EL (cell line): ENCODE results near the gene C1QTNF12.

Experiments
- DNase-seq: peaks from one replicate; pipeline ENCODE4 v3.0.0-alpha.2; 2016

C1QTNF12 gene

GRCh38 chr1:1239614-1240347 is 6.7 kb downstream of the C1QTNF12 start:
- DNase-seq = no peak

DNA sequence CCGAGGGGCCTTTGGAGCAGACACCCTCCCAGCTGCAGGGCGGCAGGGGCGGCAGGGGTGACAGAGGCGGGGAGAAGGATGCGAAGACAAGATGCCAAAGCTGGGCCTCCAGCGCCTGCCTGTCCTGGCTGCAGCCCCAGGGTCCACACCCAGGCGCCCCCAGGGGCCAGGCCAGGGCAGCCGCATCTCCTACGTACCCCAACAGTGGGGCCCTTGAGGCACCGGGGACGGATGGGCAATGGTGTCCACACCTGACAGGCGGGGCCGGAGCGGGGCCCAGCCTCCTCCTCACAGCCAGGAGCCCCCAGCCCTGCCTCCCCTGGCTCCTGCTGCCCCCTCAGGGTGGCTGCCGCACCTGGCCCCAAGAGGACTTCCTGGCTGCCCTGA is 7.3 kb downstream of the C1QTNF12 start:
- DNase-seq = no peak

DNA sequence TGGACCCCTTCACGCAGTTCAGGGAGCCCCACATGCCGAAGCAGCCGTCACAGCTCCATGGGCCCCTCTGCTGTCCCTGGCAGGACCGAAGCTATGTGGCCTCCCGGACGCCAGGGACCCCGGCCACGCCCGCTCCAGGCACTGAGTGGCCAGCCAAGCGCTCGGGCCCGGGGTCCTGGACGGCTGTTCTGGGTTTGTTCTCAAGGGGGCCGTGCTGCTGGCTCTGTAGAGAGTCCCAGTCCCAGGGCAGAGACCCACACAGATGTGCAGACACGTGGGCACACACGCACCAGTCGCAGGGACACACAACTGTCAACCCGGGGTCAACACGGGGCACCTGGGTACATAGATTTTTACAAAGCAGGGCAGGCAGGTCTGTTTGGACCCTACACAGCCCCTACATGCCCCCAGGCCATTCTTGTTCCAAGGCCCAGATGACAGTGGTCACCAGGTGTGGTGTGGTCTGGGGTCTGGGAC is 7.8 kb downstream of the C1QTNF12 start:
- DNase-seq = no peak

GRCh38 chr1:1237874-1238701 is 8.4 kb downstream of the C1QTNF12 start:
- DNase-seq = no peak

- DNase-seq = no peak
Observed at GRCh38 chr1:1236945-1237873, 9.3 kb downstream of the C1QTNF12 start.

DNA sequence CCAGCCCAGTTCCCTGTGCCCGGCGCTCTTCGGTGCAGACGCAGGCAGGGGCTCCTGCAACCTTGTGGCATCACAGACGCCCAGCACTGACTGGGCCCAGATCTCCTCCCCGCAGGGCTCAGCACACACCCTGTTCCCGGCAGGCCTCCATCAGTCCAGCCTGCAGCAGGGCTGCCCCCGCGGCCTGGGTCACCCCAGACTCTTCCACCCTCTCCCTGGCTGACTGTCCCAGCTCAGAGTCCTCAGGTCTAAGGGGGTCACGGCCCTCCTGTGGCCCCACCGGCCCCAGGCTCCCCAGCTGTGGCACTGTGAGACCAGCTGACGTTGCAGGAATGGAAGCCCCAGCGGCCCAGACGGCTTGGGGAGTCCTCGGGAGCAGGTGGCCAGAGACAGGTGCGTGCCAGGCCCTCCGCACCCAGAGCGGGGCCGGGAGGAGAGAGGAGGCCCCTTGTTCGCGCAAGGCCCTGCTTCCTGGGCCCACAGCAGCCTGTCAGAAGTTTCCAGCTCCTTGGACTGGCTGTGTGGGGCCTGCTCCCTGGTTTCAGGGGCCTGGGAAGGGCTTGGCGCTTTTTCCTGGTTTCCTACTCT is 10.3 kb downstream of the C1QTNF12 start:
- DNase-seq = no peak

DNA sequence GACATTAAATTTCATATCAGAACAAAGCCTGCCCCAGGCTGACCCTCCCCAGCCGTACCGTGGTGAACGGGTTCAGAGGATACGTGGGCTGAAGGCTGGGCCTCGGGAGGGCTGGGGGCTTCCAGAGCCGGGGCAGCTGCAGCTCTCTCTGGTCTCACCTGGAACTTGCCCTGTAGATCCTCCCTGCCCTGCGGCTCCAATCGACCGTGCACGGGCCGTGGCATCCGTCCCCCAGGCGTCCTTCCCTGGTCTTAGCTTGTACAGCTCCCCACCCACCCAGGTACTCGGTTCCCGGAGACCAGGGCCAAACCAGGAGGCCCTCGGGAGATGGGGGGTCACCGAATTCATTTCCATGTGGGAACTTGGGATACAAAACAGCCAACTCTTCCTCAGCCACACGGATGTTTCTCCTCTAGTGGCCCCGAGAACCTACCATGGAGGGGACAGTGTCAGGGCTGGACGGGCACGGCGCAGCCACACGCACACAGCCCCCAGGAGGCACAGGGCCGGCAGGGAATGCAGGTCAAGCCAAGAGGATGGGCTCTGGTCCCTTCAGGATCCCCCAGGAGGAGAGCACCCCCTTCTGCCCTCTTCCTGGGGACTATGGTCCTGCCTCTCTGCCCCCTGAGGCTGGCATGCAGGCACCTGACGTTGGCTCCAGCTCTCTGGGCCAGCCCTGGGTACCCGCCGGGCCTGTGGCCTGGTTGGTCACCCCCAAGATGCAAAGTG is 11.3 kb downstream of the C1QTNF12 start:
- DNase-seq = no peak

DNA sequence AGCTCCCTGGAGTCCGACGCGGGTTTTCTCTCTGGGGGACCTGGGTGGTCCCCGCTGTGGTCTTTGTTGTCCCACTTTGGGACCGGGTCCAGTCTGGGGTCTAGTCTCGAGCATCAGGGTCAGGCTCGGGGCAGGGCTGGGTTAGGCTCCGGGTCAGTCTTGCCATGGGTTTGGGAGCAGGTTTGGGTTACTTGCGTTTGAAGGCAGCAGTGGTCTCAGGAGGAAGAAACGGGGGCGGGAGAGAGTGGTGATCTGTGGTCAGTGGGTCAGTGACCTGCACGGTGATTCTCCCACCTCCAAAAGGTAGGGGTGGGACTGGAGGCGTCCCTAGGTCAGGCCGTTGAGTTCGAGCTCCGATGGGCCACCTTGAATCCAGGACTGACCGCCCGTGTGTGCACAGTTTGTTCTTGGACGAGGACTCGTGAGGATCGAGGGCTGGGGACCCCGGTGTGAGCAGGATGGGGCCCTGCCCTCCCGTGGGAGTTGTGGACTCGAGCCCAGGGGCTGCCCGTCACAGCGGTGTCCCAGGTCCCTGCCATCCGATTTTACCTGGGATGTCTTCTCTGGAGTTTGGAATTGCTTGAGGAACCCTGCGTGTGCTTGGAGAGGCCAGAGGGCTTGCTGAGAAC is 12.2 kb downstream of the C1QTNF12 start:
- no peak for DNase-seq

GRCh38 chr1:1233567-1233892 is 13.0 kb downstream of the C1QTNF12 start:
- DNase-seq = no peak

GRCh38 chr1:1232796-1233566 is 13.5 kb downstream of the C1QTNF12 start:
- no peak for DNase-seq

DNA sequence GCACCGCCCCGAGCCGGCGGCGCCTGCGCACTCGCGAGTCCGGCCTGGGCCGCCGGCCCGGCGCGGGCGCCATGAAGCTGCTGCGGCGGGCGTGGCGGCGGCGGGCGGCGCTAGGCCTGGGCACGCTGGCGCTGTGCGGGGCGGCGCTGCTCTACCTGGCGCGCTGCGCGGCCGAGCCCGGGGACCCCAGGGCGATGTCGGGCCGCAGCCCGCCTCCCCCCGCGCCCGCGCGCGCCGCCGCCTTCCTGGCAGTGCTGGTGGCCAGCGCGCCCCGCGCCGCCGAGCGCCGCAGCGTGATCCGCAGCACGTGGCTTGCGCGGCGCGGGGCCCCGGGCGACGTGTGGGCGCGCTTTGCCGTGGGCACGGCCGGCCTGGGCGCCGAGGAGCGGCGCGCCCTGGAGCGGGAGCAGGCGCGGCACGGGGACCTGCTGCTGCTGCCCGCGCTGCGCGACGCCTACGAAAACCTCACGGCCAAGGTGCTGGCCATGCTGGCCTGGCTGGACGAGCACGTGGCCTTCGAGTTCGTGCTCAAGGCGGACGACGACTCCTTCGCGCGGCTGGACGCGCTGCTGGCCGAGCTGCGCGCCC is 14.2 kb downstream of the C1QTNF12 start, which contains the start of gene B3GALT6:
TSS of gene B3GALT6 (plus strand) at position 30 of the 588 bp plus-strand sequence. CDS start at position 72, 42 bp downstream.
- no peak for DNase-seq

DNA sequence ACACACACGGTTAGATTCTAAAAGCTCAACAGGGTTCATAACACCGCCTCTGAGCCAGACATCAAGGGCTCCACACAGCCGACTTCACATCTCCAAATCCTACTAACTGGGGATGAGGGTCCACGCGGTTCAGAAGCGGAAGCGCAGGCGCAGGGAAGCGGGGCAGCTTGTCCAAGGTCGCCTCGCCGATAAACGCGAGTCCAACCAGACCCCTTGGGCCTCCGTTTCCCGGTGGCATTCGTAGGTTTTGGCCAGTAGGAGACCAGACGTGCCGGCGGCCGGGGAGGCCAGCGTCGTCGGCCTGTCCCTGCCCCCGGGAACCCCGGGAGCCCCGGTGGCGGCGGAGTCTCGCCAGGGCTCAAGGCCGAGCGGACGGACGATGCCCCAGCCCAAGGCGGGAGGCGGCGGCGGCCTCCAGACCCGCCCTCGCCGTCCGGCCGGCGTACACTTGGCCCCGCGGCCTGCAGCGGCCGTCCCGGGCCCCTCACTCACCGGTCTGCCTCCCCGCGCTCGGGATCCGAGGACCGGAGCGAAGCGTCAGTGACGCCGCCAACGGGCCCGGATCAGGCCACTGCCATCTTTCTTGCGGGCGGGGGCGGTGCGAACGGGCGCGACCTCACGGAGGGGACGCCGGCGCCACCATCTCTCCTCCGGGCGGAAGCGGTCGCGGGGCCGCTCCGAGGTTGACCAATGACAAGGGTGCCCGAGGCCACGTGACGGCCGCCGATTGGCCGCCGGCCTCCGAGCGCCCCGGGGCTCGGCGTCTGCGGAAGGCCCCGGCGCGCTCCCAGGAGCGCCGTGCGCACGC is 14.9 kb downstream of the C1QTNF12 start, which contains the start of gene SDF4:
TSS of gene SDF4 (minus strand) at position 602 of the 808 bp plus-strand sequence. CDS start 3,229 bp downstream, outside the sequence.
- peak; percentile 96 for DNase-seq

DNA sequence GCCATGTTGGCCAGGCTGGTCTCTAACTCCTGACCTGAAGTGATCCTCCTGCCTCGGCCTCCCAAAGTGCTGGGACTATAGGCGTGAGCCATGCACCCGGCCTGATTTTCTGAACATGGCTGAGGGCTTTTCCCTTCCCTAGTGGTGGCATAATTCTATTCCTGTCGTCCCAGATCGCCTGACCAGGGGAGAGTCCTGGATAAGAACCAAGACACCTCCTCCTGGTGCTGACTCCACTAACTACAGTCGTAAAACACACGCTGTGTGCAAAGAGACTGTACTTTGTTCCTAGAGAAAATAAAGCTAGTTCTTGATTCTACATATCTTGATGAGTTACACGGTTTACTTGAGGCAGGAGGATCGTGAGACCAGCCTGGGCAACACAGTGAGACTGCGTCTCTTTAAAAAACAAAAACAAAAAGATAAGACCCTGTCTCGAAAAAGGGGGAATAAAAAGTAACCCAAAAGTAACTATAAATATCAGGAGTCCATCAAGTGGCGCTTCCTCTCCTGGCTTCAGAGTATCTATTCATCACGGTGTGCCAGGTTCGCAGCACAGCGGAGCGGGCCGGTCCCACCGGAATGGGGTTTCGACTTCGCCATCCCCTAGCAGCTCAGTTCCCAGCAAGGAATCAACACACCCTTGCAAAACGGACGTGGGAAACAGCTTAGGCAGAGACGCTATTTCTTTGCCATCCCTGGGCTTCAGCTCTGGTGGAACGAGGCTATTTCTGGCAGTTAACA is 15.7 kb downstream of the C1QTNF12 start:
- peak; percentile 72 for DNase-seq

GRCh38 chr1:1229770-1230169 is 16.8 kb downstream of the C1QTNF12 start:
- no peak for DNase-seq

DNA sequence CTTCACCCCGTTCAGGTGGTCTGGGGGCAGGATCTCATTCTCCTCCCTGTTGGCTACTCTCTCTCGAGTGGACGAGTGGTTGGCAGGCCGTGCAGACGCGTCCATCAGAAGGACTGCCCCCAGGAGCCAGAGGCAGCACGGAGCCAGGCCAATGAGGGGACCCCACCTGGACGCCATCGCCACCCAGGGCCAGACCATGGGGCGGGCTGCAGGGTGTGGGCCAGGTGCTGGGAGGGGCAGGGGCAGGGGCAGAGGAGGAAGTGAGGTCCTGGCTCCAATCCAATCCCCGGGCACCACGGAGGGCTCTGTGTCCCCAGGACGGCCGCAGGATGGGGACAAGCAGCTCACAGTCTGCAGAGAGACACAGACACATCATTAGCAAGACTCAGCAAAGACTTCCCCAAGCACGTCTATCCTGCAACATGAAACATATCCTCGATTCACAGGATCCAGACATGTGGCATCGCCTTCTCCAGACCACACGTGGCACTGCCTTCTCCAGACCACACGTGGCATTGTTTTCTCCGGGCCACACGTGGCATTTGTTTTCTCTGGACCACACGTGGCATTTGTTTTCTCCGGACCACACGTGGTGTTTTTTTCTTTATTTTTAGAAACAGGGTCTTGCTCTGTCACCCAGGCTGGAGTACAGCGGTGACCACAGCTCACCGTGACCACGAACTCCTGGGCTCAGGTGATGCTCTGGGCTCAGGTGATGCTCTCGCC is 17.8 kb downstream of the C1QTNF12 start:
- no peak for DNase-seq

DNA sequence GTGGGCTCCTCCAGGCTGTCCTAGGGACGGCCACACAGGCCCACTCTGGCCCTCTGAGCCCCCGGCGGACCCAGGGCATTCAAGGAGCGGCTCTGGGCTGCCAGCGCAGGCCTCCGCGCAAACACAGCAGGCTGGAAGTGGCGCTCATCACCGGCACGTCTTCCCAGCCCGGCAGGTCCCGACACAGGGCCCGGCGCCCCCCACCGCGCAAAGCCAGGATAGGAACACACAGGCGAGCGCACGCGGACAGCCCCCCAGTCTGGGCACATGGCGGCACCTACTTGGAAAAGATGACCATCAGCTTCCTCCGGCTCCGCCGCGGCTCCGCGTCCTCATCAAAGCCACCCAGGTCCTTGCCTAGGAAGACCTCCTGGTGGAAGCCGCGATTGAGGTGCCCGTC is 18.3 kb downstream of the C1QTNF12 start:
- DNase-seq = no peak

DNA sequence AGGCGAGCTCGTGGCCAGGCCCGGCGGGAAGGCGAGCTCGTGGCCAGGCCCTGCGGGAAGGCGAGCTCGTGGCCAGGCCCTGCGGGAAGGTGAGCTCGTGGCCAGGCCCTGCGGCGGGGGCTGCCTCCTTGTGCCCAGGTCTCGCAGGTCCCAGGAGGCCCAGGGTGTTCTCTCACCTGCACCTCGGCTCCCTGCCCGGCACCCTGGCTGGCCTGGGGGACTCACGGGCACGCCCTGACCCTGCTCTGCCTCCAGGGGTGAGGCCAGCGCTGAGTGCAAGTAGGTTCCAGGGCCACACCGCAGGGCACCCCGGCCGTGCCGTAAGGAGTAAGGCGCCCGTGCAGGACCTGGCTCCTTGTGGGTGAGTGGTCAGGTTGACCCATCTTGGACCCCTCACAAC is 19.1 kb downstream of the C1QTNF12 start:
- no peak for DNase-seq
